PC-3 (cell line): ENCODE data around the gene MYO3B. TPM values are rescaled to one million over a fixed set of nuclear protein-coding genes. Genes with fewer than 3 reads are reported as not detected.
"Not testable (repeated sequence)": the region's sequence is repeated elsewhere in the genome, so short reads cannot be mapped to it uniquely, and the experiment has no call there.

ENCODE experiments used
- ATAC-seq: fragments of 200-7000 bp; cut with Tn5 transposase; 2 replicates; pipeline ENCODE4 v1.9.1; 2020; ENCODE audit warnings: mild to moderate bottlenecking, moderate library complexity
- BruUV-seq: library from RNA; stranded (reverse); fragments of 400-500 nt; replicated peaks from 2 replicates; lab custom pipeline; 2021; lab: Mats Ljungman, UMichigan
- CTCF ChIA-PET: fragments of 300-600 bp; sonication (Branson Sonifier 250); formaldehyde crosslinking; loops from one replicate; lab custom pipeline; 2022; ENCODE audit warnings: antibody characterized with exemption; lab: Charles Lee
- POLR2A ChIA-PET: fragments of 300-600 bp; sonication (Branson Sonifier 250); formaldehyde crosslinking; loops from one replicate; lab custom pipeline; 2022; ENCODE audit warnings: antibody characterized with exemption; ENCODE audit not compliant: unreplicated experiment; lab: Charles Lee
- DNase-seq: peaks from one replicate; pipeline ENCODE4 v3.0.0-alpha.2; 2015
- H2AFZ ChIP-seq: fragments of 300-600 bp; sonication (generic); 2 replicates; pipeline ENCODE4 v1.6.0; 2016; ENCODE audit warnings: antibody characterized with exemption, low read length
- H3F3A ChIP-seq: fragments of 300-600 bp; sonication (generic); one replicate; pipeline ENCODE4 v1.6.0; 2017; ENCODE audit warnings: antibody characterized with exemption, low read length, control low read depth, mild to moderate bottlenecking; ENCODE audit not compliant: unreplicated experiment
- H3K27ac ChIP-seq: fragments of 300-600 bp; sonication (generic); 2 replicates; pipeline ENCODE4 v1.5.1; 2016; ENCODE audit warnings: mild to moderate bottlenecking, low read length
- H3K27me3 ChIP-seq: fragments of 300-600 bp; sonication (generic); 2 replicates; pipeline ENCODE4 v1.6.1; 2016; ENCODE audit warnings: low read length, mixed read lengths
- H3K36me3 ChIP-seq: fragments of 300-600 bp; sonication (generic); 2 replicates; pipeline ENCODE4 v1.6.1; 2016; ENCODE audit warnings: low read depth, mixed run types, low read length, mixed read lengths
- H3K4me1 ChIP-seq: fragments of 300-600 bp; sonication (generic); 2 replicates; pipeline ENCODE4 v1.5.1; 2016; ENCODE audit warnings: low read length; ENCODE audit not compliant: insufficient read depth
- H3K4me2 ChIP-seq: fragments of 300-600 bp; sonication (generic); 2 replicates; pipeline ENCODE4 v1.6.0; 2016; ENCODE audit warnings: low read length
- H3K4me3 ChIP-seq: fragments of 300-600 bp; sonication (generic); 2 replicates; pipeline ENCODE4 v1.5.1; 2016; ENCODE audit warnings: mild to moderate bottlenecking, low read length, mixed read lengths
- H3K79me2 ChIP-seq: fragments of 300-600 bp; sonication (generic); 2 replicates; pipeline ENCODE4 v1.6.1; 2017; ENCODE audit warnings: low read length, mixed read lengths
- H3K9ac ChIP-seq: fragments of 300-600 bp; sonication (generic); 2 replicates; pipeline ENCODE4 v1.6.0; 2016; ENCODE audit warnings: mild to moderate bottlenecking, low read length
- H3K9me2 ChIP-seq: fragments of 300-600 bp; sonication (generic); replicated peaks from 2 replicates; pipeline ENCODE4 v1.6.1; 2016; ENCODE audit warnings: mixed run types, low read length, mixed read lengths
- H3K9me3 ChIP-seq: fragments of 300-600 bp; sonication (generic); 2 replicates; pipeline ENCODE4 v1.6.1; 2016; ENCODE audit warnings: low read length, mixed read lengths
- H4K20me1 ChIP-seq: fragments of 300-600 bp; sonication (generic); 2 replicates; pipeline ENCODE4 v1.6.1; 2016; ENCODE audit warnings: low read length, mixed read lengths
- EZH2 ChIP-seq: fragments of 300-600 bp; sonication (generic); IDR thresholded peaks from one replicate; pipeline ENCODE4 v1.6.1; 2017; ENCODE audit warnings: antibody characterized with exemption, mild to moderate bottlenecking, low read length; ENCODE audit not compliant: unreplicated experiment
- EZH2phosphoT487 ChIP-seq: fragments of 300-600 bp; sonication (generic); IDR thresholded peaks from 2 replicates; pipeline ENCODE4 v1.6.1; 2018; ENCODE audit warnings: mild to moderate bottlenecking, antibody characterized with exemption, low read length, borderline replicate concordance
- intact Hi-C: fragments of 100-400 bp; cut with micrococcal nuclease; formaldehyde crosslinking; loops from 2 replicates; pipeline ENCODE4 v1.9.0; 2023
- total RNA-seq: library from RNA; depleted of rRNA; stranded (reverse); fragments of >200 nt; gene quantifications from 2 replicates; pipeline ENCODE4 v1.2.3, GENCODE V29; 2014
- TF ChIP-seq, protein P1 (sequence below): fragments of 300-600 bp; sonication (generic); conservative IDR thresholded peaks from 2 replicates; pipeline ENCODE4 v1.5.1; 2017; ENCODE audit warnings: antibody characterized with exemption, low read depth, mild to moderate bottlenecking, low read length

The MYO3B gene
- total RNA-seq, 1 experiment from 2014 or later: 1.1 TPM

GRCh38 chr2:170670651-170671050 lies 492.7 kb downstream of the MYO3B start:
- Histone ChIP-seq H3K4me2 (no peak overlapping the region), H2AFZ (no peak overlapping the region), H3K27ac (no peak overlapping the region), H3K4me1 (peaks cover 5% of the 10 kb centered on the region; the same call in 1 of the 2 replicates), H3K9ac (no peak overlapping the region), H3K4me3 (no peak overlapping the region), H3K9me2 (no peaks in the 10 kb centered on the region), H3K36me3 (no peaks in the 10 kb centered on the region), H3K27me3 (no peaks in the 10 kb centered on the region), H3F3A (no peaks in the 10 kb centered on the region), H4K20me1 (no peaks in the 10 kb centered on the region), H3K9me3 (no peaks in the 10 kb centered on the region), H3K79me2 (no peaks in the 10 kb centered on the region)
- no TSS peak for BruUV-seq
- TF ChIP-seq EZH2phosphoT487 (no peak), EZH2 (no peak)
- TF ChIP-seq, protein P1, sequence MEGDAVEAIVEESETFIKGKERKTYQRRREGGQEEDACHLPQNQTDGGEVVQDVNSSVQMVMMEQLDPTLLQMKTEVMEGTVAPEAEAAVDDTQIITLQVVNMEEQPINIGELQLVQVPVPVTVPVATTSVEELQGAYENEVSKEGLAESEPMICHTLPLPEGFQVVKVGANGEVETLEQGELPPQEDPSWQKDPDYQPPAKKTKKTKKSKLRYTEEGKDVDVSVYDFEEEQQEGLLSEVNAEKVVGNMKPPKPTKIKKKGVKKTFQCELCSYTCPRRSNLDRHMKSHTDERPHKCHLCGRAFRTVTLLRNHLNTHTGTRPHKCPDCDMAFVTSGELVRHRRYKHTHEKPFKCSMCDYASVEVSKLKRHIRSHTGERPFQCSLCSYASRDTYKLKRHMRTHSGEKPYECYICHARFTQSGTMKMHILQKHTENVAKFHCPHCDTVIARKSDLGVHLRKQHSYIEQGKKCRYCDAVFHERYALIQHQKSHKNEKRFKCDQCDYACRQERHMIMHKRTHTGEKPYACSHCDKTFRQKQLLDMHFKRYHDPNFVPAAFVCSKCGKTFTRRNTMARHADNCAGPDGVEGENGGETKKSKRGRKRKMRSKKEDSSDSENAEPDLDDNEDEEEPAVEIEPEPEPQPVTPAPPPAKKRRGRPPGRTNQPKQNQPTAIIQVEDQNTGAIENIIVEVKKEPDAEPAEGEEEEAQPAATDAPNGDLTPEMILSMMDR: no peak
- CTCF ChIA-PET: no interaction called here
- DNase-seq: no peak
- ATAC-seq: no peak
- intact Hi-C loops: loop anchor here (10.0 kb wide), 1 partner anchor 124 kb away; no protein-coding TSS in a partner anchor
- POLR2A ChIA-PET: no interaction called here

DNA sequence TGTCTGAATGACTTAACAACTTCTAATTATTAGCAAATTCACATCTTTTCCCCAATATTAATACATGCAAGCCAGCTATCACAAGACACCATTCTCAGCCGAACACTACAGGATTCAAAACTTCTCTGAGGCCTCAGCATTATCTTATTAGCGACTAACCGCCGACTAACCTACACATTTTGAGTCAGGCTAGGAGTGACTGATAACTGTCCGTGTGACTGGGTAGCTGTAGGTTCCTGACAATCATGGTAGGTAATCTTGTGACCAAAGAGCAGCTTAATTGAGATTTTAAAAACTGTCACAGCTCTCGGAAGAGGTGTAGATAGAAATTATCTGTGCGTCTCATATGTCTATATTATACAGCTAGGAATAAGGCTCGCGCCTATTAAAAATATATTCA lies 493.1 kb downstream of the MYO3B start:
- Histone ChIP-seq H3K27me3 (no peaks in the 10 kb centered on the region), H4K20me1 (no peaks in the 10 kb centered on the region), H2AFZ (no peak overlapping the region), H3K4me3 (no peak overlapping the region), H3K27ac (no peak overlapping the region), H3K9me3 (no peaks in the 10 kb centered on the region), H3K79me2 (no peaks in the 10 kb centered on the region), H3K9ac (no peak overlapping the region), H3F3A (no peaks in the 10 kb centered on the region), H3K36me3 (no peaks in the 10 kb centered on the region), H3K9me2 (no peaks in the 10 kb centered on the region), H3K4me1 (peaks cover under 1% of the 10 kb centered on the region; the same call in 1 of the 2 replicates), H3K4me2 (no peak overlapping the region)
- DNase-seq: no peak
- no peak for ATAC-seq
- CTCF ChIA-PET: no interaction called here
- POLR2A ChIA-PET: no interaction called here
- no peak for TF ChIP-seq EZH2phosphoT487
- no peak for TF ChIP-seq EZH2
- TF ChIP-seq, protein P1: no peak
- no TSS peak for BruUV-seq
- intact Hi-C loops: loop anchor here (10.0 kb wide), 1 partner anchor 124 kb away; no protein-coding TSS in a partner anchor

DNA sequence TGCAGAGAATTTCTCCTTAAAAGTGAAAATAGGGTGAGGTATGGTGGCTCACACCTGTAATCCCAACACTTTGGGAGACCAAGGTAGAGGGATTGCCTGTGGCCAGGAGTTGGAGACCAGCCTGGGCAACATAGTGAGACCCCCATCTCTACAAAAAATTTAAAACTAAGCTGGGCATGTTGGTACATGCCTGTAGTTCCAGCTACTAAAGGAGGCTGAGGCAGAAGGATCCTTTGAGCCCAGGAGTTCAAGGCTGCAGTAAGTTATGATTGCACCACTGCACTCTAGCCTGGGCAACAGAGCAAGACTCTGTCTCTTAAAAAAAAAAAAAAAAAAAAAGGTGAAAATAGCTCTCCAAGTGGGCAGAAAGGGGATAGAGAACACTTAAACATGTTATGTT lies 496.3 kb downstream of the MYO3B start:
- H3K27ac ChIP-seq, ATAC-seq, H3F3A ChIP-seq, POLR2A ChIA-PET, CTCF ChIA-PET, H3K4me1 ChIP-seq, H3K4me3 ChIP-seq, H3K9me2 ChIP-seq, DNase-seq, H3K79me2 ChIP-seq, BruUV-seq, H3K9ac ChIP-seq, H3K36me3 ChIP-seq, H3K4me2 ChIP-seq, H2AFZ ChIP-seq, H4K20me1 ChIP-seq, H3K27me3 ChIP-seq, H3K9me3 ChIP-seq: not testable (repeated sequence)
- intact Hi-C loops: loop anchor here (10.0 kb wide), 1 partner anchor 121 kb away; no protein-coding TSS in a partner anchor
